DMS153 treated with DMSO at 0.1 percent for 48 hours (cell line): ENCODE measurements around the gene CFAP73.
A peak's percentile ranks its signal among the peaks of the same experiment; 100 is the strongest.

Experiments
- DNase-seq: peaks from one replicate; lab custom pipeline; 2025; ENCODE audit not compliant: unreplicated experiment; lab: John Stamatoyannopoulos, UW

Gene CFAP73

GRCh38 chr12:113119980-113120669, 29.4 kb upstream of the CFAP73 start:
- DNase-seq: no peak

- peak; percentile 90 for DNase-seq
Measured at GRCh38 chr12:113120670-113121370, 28.7 kb upstream of the CFAP73 start.

- no peak for DNase-seq
Measured at GRCh38 chr12:113127791-113128199, 21.7 kb upstream of the CFAP73 start.

- no peak for DNase-seq
Measured at GRCh38 chr12:113128802-113129663, 20.5 kb upstream of the CFAP73 start.

- no peak for DNase-seq
Measured at GRCh38 chr12:113129664-113130456, 19.7 kb upstream of the CFAP73 start.

- no peak for DNase-seq
Measured at GRCh38 chr12:113130457-113131135, 18.9 kb upstream of the CFAP73 start.

GRCh38 chr12:113131556-113131955, 18.0 kb upstream of the CFAP73 start:
- no peak for DNase-seq

- DNase-seq: no peak
Measured at GRCh38 chr12:113133036-113133435, 16.5 kb upstream of the CFAP73 start.

- DNase-seq: no peak
Measured at GRCh38 chr12:113133666-113134065, 15.9 kb upstream of the CFAP73 start.

- DNase-seq: no peak
Measured at GRCh38 chr12:113134071-113134470, 15.5 kb upstream of the CFAP73 start.

- DNase-seq: no peak
Measured at GRCh38 chr12:113134521-113134951, 15.0 kb upstream of the CFAP73 start.

GRCh38 chr12:113135178-113136127, 14.1 kb upstream of the CFAP73 start, which contains the start of gene RASAL1:
TSS of gene RASAL1 (minus strand) at chr12:113135761. CDS start at chr12:113135462, 299 bp downstream.
- peak; percentile 74 for DNase-seq

GRCh38 chr12:113136128-113136989, 13.2 kb upstream of the CFAP73 start:
- no peak for DNase-seq

GRCh38 chr12:113136990-113137511, 12.5 kb upstream of the CFAP73 start:
- DNase-seq: no peak

GRCh38 chr12:113137861-113138783, 11.4 kb upstream of the CFAP73 start:
- no peak for DNase-seq

- no peak for DNase-seq
Measured at GRCh38 chr12:113138826-113139225, 10.7 kb upstream of the CFAP73 start.

GRCh38 chr12:113140706-113141105, 8.8 kb upstream of the CFAP73 start:
- DNase-seq: no peak
